GM18858 (cell line): ENCODE measurements around the gene PLA2G4B.
"Not testable (repeated sequence)": the region's sequence is repeated elsewhere in the genome, so short reads cannot be mapped to it uniquely, and the experiment has no call there.

Experiments used
- ATAC-seq: cut with Tn5 transposase; IDR thresholded peaks from one replicate; pipeline ENCODE4 v1.9.1; 2021; ENCODE audit not compliant: unreplicated experiment

The PLA2G4B gene

DNA sequence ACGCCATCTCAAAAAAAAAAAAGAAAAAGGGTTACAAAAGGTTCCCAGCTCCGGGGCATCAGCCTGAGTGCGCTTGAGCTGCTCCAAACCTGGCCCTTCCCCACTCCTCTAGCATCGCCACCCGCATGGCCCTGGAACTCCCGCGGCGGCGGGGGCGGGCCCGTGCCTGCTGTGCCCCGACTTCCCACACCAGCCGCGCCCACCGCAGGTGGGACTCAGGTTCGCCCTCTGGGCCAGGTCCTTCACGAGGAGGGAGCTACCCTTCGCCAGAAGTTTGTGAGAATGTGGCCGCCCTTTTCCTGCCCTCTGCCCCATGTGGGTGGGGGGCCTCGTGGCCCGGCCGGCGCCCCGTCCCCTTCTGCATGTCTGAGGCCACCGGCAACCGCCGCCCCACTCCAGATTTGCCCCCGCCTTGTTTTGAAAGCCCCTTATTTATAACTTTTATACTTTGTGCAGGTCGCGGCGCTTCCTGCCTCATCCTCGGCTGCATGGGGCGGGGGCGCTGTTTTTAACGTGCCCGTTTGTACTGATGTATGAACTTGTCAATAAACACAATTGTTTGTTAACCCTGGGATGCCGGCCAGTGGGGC, 11.3 kb upstream of the PLA2G4B start:
- no peak for ATAC-seq

DNA sequence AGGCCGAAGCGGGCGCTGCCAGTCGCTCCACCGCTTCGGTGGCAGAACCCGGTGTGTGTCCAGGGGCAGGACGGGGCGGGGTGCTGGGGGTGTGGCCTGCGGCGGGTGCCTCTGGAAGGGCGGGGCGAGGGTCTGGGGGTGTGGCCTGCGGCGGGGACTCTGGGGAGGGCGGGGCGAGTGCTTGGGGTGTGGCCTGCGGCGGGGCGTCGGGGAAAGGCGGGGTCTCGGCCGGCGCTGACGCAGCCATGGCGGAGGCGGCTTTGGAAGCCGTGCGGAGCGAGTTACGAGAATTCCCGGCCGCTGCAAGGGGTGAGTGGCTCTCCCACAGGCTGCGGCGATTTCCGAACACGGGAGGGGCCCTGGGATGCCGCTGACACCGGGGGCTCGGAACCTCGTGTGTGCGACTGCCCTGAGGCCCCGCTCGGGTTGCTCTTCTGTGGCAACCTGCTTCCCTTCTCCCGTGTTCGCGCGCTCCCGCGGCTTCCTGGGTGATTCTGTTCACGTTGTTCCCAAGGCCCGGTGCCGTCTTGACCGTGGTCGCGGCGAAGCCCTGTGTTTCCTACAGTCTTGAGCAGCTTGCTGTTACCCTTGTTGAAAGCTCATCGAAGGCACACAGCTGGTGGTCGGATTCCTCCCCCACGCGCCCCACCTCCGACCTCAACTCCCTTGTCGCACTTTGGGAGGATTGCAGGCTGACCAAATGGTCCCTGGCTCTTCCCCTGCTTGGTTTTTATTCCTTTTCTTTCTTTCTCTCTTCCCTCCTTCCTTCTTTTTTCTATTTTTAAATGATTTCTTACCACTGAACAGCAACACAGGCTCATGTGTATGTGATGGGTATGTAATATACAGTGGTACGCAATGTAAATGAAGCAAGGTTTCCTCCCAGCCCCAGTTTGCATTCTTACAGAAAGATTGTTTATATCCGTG, 10.5 kb upstream of the PLA2G4B start, which contains the start of gene JMJD7:
Gene JMJD7, plus strand, starts transcription at position 213 of the 927 bp plus-strand sequence. Its CDS starts 33 bp downstream, at position 246.
- ATAC-seq: peak; percentile 46

GRCh38 chr15:41828807-41829141, 9.9 kb upstream of the PLA2G4B start:
- no peak for ATAC-seq

DNA sequence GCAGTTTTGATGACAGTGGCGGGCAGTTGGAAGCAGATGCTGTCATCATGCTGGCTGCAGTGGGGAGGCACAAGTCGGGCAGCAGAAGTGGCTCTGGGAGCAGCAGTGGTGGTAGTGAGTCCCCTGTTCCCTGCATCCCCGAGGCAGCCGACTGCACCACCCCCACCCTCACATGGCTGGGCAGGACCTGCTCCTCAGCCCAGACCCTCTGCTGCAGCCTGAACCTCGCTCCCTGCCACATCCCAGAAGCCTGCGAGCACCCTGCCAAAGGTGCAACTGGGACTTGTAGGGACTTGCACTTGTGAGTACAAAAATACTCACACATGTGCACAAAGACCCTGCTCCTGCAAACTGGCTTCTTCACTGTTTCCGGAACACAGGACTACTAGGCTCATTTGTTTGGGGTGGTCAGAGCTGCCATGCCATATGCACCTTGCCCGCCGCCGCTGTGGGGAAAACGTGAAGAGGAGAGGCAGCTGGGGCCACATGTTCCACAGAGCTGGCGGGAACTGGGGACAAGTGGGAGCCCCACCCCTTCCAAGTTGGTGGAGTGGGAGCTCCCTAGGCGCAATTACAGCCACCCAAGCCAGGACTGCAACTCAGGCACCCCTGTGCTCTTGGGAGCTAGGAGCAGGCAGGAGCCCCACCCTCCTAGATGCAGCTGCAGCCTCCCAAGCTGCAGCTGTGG, 8.5 kb upstream of the PLA2G4B start:
- no peak for ATAC-seq

DNA sequence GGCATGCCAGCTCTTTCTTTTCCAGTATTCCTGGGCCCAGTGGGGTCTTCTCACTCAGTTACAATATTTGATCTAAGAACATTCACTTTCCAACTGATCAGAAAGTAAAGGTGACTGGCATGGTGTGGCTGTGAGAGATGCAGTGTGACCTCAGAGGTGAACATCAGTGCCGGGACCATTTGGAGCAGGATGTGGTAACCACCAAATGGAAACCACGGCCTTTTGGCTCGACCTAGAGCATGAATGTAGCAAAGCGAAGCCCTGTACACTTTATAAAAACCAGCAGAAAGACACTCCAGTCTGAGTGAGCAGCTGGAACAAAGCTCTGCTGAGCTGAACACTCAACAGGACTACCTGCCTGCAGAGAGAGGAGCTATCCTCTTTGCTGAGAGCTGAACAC, 7.4 kb upstream of the PLA2G4B start:
- ATAC-seq: not testable (repeated sequence)

DNA sequence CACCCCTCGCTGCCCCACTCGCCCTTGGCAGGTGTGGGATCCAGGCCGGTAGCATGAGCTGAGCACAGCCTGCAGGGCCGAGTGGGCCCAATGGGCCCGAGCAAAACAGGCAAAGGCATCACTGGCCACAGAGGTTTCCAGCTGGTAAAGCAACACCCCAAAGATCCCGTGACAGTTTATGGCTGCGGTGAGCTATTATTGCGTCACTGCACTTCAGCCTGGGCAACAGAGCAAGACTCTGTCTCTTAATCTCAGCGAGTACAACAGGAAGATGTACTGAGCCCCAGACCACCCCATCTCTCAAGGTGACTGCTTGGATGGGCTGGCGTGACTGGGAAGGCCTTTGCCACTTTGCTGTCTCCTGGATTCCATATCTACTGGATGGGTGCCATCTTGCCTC, 6.4 kb upstream of the PLA2G4B start:
- ATAC-seq: no peak

GRCh38 chr15:41832875-41833274, 5.8 kb upstream of the PLA2G4B start:
- no peak for ATAC-seq

GRCh38 chr15:41834096-41834495, 4.6 kb upstream of the PLA2G4B start:
- ATAC-seq: no peak

DNA sequence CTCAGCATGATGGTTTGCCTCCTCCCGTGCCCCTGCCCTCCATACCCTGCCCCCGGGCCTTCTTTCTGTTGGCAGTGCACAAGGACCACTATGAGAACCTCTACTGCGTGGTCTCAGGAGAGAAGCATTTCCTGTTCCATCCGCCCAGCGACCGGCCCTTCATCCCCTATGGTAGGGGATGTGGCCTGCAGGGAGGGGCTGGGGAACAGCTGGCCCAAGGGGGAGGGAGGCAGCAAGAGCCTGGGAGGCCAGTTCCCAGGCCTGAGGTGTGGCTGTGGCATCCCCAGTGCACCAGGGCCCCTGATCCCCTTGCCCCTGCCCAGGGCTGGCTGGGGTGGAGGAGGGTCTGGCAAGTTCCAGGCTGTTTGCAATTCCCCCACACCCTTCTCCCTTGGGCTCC, 2.6 kb upstream of the PLA2G4B start:
- no peak for ATAC-seq

GRCh38 chr15:41836713-41837454, 1.8 kb upstream of the PLA2G4B start:
- ATAC-seq: no peak

DNA sequence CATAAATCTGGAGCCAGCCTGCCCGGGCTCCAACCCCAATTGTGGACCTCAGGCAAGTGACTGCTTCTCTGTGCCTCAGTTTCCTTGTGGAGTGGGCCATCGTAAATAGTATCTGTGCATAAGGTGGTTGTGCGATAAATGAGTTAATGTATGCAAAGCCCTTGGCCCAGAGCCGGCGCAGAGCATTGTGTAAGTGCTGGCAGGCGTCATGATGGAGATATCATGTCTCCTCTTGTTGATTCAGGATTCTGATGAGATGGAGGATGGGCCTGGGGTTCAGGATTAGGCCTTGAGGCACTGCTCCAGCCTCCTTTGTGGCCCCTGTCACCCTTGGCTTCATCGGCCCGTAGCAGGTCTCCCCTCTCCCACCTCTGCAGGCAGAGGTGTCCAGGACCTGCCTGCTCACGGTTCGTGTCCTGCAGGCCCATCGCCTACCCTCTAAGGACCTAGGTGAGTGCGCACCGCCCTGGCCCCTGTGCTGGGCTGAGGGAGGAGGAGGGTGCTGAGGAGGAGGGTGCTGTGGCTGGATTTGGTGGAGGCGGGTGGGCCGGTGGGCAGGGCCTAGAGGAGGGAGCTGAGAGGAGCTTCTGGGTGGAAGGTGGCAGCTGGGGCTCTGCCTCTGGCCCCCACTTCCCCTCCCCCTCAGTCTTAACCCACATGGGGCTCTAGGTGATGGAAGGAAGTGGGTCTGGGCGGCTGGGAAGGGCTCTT, 1.3 kb downstream of the PLA2G4B start:
- no peak for ATAC-seq

DNA sequence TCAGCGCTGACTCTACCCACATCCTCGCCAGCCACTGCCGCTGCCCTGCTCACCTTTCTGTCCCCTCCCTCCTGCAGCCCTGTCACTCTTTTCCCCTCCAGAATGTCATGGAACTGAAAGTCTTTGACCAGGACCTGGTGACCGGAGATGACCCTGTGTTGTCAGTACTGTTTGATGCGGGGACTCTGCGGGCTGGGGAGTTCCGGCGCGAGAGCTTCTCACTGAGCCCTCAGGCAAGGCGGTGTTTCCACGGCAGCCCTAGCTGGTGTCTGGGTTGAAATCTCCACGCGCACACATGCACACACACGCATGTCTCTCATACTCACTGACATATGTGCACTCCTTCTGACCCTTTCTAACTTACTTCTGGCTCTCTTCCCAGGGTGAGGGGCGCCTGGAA, 2.0 kb downstream of the PLA2G4B start:
- no peak for ATAC-seq

DNA sequence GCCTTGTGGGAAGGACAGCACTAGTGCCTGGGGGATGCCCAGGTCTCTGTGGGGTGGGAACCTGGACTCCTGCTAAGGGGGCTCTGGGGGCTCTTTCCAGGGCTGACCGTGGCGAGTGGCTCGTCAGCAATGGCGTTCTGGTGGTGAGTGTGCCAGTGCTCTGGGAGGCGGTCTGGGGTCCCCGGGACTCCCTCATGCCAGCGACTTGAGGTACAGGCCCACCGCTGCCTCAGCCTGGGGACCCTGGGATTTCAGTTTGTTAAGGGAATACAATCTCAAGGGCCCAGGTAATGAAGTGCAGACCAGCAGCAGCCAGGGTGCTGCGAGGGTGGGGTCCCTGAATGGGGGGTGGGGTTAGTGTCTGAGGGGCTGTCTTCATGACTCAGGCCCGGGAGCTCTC, 2.5 kb downstream of the PLA2G4B start:
- ATAC-seq: no peak

GRCh38 chr15:41842229-41842628, 3.6 kb downstream of the PLA2G4B start:
- no peak for ATAC-seq

- no peak for ATAC-seq
These were observed 4.9 kb downstream of the PLA2G4B start for GRCh38 chr15:41843571-41843970.

DNA sequence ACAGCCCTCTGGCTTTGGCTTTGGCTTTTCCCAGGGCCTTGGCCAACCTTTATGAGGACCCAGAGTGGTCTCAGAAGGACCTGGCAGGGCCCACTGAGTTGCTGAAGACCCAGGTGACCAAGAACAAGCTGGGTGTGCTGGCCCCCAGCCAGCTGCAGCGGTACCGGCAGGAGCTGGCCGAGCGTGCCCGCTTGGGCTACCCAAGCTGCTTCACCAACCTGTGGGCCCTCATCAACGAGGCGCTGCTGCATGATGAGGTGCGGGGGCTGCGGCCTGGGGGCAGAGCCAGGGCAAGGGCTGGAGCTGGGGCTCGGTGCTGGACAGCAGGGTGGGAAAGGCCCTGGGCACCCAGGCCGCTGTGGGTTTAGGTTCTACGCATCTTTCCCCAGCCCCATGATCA, 6.2 kb downstream of the PLA2G4B start:
- ATAC-seq: no peak

- no peak for ATAC-seq
These were observed 8.6 kb downstream of the PLA2G4B start for GRCh38 chr15:41847206-41847605.

- no peak for ATAC-seq
These were observed 9.3 kb downstream of the PLA2G4B start for GRCh38 chr15:41847981-41848380.

GRCh38 chr15:41848631-41849030, 10.0 kb downstream of the PLA2G4B start:
- ATAC-seq: no peak

DNA sequence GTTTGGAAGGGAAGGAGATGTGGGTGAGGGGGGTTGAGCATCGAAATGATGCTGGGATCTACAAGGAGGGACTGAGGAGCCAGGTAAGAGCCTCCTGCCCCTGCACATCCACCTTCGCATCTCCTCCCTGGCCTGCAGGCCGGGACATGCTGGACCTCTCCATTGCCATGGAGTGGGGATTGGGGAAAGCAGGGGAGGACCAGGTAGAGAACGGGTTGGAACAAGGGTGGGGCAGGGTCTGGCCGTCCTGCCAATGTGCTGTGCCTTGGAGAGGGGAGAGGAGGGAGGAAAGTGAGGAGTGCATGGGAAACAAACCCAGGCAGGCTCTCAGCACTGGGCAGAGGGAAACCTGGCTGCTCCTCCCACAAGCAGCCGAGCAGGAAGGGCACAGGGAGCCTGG, 10.6 kb downstream of the PLA2G4B start:
- no peak for ATAC-seq

- no peak for ATAC-seq
These were observed 11.2 kb downstream of the PLA2G4B start for GRCh38 chr15:41849861-41850260.
